Measurements from ENCODE around the gene ATP11B.
A peak's percentile ranks its signal among the peaks of the same experiment; 100 is the strongest.

The ATP11B gene

GRCh38 chr3:182912474-182912873 is 119.2 kb downstream of the ATP11B start:
- DNase-seq: peak; percentile 51

GRCh38 chr3:182913889-182914288 is 120.6 kb downstream of the ATP11B start:
- peak; percentile 49 for DNase-seq

GRCh38 chr3:182914341-182914740 is 121.0 kb downstream of the ATP11B start:
- DNase-seq: no peak

- DNase-seq: no peak
Observed at GRCh38 chr3:182917134-182917533, 123.8 kb downstream of the ATP11B start.

GRCh38 chr3:182919866-182920357 is 126.6 kb downstream of the ATP11B start:
- DNase-seq: no peak

GRCh38 chr3:182920515-182921084 is 127.3 kb downstream of the ATP11B start:
- peak; percentile 98 for DNase-seq

- peak; percentile 86 for DNase-seq
Observed at GRCh38 chr3:182921665-182922355, 128.5 kb downstream of the ATP11B start.

- DNase-seq: no peak
Observed at GRCh38 chr3:182925330-182925943, 132.1 kb downstream of the ATP11B start.

GRCh38 chr3:182925944-182926337 is 132.6 kb downstream of the ATP11B start:
- no peak for DNase-seq

GRCh38 chr3:182935803-182936202 is 142.5 kb downstream of the ATP11B start:
- DNase-seq: no peak

GRCh38 chr3:182936239-182936917 is 143.1 kb downstream of the ATP11B start:
- no peak for DNase-seq

- no peak for DNase-seq
Observed at GRCh38 chr3:182936918-182937285, 143.6 kb downstream of the ATP11B start.

GRCh38 chr3:182937293-182938051 is 144.2 kb downstream of the ATP11B start:
- DNase-seq: peak; percentile 93

- no peak for DNase-seq
Observed at GRCh38 chr3:182940266-182940808, 147.0 kb downstream of the ATP11B start.

- DNase-seq: no peak
Observed at GRCh38 chr3:182941719-182942118, 148.4 kb downstream of the ATP11B start.

GRCh38 chr3:182947888-182948287 is 154.6 kb downstream of the ATP11B start:
- peak; percentile 81 for DNase-seq

GRCh38 chr3:182948305-182948704 is 155.0 kb downstream of the ATP11B start:
- peak; percentile 91 for DNase-seq

GRCh38 chr3:182949688-182950087 is 156.4 kb downstream of the ATP11B start:
- no peak for DNase-seq

GRCh38 chr3:182954553-182955235 is 161.4 kb downstream of the ATP11B start:
- DNase-seq: no peak

- DNase-seq: peak; percentile 87
Observed at GRCh38 chr3:182957226-182957625, 163.9 kb downstream of the ATP11B start.

GRCh38 chr3:182957676-182958266 is 164.5 kb downstream of the ATP11B start:
- no peak for DNase-seq
